LNCAP (cell line): ENCODE results near the gene KRTAP3-3.

ENCODE experiments used
- TF ChIP-seq, protein P1 (sequence below): fragments of 450-650 bp; IDR thresholded peaks from 2 replicates; pipeline ENCODE4 v1.5.1; 2017; ENCODE audit warnings: mild to moderate bottlenecking

KRTAP3-3 gene

DNA sequence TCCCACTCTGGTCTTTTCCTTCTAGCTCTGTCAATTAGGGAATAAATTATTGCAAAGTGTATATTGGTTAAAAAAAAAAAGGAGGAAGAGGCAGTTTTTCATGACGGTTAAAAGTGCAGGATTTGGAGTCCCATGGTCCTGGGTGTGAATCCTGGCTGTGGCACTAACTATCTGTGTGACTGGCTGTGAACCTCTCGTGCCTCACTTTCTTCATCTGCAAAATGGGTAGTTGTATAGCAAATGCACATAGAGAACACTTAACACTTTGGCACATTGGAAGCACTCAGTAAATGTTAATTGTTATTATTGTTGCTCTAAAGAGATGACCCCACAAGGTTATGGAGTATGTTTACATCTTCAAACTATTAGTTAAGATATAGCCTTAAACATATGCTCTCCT, 46.0 kb downstream of the KRTAP3-3 start:
- TF ChIP-seq, protein P1, sequence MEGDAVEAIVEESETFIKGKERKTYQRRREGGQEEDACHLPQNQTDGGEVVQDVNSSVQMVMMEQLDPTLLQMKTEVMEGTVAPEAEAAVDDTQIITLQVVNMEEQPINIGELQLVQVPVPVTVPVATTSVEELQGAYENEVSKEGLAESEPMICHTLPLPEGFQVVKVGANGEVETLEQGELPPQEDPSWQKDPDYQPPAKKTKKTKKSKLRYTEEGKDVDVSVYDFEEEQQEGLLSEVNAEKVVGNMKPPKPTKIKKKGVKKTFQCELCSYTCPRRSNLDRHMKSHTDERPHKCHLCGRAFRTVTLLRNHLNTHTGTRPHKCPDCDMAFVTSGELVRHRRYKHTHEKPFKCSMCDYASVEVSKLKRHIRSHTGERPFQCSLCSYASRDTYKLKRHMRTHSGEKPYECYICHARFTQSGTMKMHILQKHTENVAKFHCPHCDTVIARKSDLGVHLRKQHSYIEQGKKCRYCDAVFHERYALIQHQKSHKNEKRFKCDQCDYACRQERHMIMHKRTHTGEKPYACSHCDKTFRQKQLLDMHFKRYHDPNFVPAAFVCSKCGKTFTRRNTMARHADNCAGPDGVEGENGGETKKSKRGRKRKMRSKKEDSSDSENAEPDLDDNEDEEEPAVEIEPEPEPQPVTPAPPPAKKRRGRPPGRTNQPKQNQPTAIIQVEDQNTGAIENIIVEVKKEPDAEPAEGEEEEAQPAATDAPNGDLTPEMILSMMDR, result no peak

DNA sequence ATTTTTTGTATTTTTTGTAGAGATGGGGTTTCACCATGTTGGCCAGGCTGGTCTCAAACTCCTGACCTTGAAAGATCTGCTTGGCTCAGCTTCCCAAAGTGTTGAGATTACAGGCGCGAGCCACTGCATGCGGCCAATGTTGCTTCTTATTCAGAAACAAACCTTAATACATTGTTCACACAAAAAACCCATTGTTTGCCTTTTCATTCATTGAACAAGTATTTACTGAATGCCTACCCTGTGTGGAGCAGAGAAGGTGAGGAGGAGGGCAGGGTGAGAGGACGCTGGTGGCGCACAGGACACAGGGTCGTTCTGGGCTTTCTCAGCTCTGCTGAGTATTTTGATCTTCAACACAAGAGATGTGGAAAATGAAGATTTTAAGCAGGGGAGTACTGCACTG, 48.5 kb downstream of the KRTAP3-3 start:
- TF ChIP-seq, protein P1, result no peak

DNA sequence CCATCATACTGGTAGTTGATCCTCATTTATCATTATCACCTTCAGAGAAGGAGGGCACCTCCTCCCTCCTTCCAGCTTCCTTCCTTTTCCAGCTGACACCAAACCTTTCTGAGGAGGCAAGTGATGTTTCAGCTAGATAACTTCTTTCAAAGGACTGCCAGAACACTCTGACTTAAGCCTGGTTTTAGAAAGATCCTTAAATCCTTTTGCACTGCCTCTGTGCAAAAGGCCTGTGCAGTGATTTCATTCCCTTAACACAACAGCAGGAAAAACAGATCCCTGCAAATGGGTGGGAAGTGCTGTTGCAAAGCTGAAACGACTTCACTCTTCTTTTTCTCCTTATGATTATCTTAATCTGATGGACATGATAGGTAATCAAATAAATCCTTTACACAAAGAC, 49.4 kb downstream of the KRTAP3-3 start:
- TF ChIP-seq, protein P1, result no peak
